HG03460 (cell line): ENCODE measurements around the gene RELN.

Source experiments
- ATAC-seq: cut with Tn5 transposase; IDR thresholded peaks from one replicate; pipeline ENCODE4 v1.9.1; 2021; ENCODE audit not compliant: unreplicated experiment

RELN gene

DNA sequence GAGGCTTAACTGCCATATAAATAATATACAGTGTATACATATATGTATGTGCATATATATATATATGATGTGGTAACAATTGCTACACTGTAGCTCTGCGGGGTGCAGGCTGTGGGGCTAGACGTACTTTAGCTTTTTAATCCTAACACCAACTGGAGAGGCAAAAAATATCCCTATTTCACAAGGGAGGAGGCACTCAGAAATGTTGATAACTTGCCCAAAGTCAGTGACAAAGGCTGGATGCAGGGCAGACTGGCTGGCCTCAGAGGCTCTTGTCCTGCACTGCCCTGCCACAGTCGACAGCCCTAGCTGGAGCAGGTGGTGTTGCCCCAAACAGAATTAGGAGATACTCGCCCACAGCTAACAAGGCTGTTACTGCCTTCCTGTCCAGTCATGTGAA is 1.5 kb upstream of the RELN start:
- no peak for ATAC-seq

DNA sequence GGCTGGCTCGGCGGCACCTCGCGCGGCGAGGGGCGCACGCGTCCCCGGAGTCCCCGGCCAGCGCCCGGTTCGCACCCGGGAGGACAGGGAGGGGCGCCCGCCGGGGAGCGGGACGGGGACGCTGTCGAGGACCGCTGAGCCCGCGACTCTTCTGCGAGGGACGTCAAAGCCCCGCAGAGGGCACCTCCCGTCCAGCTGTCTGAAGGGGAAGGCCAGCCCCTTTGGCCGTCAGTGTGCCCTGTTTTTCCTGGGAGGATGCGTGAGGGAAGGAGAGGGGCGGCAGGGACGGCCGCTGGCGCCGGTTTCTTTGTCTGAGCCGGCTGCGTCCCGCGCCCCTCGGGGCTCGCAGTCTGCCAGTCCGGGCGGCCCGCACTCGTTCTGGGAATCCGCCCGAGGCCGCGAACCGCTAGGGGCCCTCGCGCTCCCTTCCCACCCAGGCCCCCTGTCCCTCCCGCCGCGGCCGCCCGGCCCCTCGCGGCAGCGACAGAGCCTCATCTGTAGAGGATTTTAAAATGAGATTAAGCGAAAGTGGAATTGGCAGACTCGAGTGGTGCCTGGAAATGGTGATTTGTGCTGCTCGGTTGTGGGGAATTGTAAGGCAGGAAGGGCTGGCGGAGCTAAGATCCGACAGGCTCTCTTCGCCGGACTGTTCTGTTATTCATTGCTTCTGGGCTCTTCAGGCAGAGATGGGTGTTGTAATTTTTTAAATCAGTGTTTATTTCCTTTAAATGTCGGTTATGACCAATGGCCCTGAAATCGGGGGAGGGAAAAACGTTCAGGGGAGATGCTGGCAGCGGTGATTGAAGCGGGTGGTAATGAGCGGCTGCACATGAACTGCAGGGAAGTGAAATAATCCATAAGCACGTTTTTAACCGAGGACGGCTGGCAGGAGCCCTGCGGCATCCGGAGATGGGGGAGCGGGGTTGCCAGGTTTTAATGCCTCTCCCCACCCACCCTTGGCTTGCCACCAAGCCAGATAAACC is 618 bp upstream of the RELN start:
- no peak for ATAC-seq

DNA sequence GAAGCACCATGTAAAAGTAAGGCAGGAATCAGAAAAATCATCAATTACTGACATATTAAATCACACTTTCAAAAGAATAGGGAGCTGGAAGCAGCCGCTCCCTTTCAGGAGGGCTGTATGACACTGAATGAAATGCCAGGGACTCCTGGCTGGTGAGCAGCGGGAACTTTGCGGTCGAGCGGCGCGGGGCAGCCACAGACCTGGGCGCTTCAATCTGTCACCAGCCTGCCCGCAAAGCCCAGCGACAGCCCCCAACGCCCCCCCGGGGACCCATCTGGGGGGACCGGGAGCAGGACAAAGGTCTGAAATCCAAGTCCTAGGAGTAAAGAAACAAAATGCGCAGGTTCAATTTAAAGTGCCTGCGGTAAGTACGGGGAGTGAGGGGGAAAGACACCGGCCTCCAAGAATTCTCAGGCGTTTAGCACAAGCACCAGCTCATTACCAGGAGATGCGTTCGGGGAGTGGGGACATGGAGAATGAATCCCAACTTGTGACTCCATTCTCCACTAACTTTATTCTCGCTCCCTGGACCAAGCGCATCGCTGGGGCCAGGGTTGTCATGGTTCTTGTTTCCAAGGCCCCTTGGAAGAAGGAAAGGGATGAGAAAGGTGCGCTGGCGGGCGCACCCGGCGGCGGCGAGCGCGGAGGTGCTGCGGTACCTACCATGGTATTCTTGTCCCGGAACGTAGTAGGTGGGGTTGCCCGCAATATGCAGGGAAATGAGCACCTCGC is 824 bp downstream of the RELN start:
- no peak for ATAC-seq

DNA sequence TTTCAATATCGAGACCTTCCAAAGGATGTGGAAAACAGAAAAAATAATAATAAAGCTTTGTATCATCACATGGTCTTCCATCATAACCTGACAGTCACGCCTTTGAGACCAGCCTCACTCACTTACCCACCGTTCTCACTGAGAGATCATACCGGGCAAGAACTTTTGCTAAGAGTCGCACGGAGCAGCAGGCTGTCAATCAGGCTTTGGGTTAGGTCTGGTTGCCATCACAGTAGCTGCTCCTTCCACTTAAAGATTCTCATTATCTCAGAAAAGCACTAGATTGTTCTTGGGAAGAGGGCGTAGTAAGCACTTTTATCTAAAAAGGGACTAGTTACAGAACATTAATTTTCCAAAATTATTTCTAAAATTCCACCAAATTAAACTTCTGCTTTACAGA is 2.0 kb downstream of the RELN start:
- no peak for ATAC-seq

DNA sequence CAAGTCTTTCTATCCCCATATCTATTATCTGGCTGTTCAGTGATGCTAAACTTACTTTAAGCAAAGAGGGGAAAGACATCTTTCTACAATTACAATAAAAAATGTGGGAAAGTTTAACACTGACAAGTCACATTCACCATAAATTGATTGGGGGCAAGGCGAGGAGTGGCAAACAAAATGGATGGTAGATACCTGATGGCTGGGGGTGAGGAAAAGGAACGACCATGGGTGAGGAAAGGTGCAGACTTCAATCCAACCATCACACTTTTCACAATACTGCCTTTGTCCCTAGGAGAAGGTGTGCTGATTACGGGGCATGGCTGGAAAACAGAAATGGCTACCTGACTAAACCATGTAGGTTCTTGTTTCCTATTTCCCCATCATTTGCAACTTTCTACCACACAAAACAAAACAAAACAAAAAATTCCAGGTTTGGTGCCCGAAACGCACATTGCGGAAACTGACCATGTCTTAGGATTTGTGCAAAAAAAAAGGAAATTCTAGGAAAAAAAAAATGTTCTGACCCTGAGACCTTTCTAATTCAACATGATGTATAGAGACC is 3.8 kb downstream of the RELN start:
- no peak for ATAC-seq

DNA sequence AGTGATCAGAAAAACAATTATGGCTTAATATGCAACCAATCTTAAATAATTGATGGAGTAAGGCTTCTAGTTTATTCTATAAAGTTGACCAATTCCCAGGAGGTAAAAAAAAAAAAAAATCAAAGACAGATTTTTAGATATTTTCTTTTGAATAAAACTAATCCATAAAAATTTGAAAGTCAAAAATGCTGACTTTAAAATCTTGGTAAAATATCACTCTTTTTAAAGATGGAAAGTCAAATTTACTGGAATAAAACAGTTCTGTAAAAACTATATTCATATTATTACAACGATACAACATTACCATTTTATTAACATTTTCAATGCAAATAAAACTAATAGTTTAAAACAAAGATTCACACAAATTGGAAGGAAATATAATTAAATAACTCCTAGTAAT is 5.4 kb downstream of the RELN start:
- ATAC-seq = no peak

DNA sequence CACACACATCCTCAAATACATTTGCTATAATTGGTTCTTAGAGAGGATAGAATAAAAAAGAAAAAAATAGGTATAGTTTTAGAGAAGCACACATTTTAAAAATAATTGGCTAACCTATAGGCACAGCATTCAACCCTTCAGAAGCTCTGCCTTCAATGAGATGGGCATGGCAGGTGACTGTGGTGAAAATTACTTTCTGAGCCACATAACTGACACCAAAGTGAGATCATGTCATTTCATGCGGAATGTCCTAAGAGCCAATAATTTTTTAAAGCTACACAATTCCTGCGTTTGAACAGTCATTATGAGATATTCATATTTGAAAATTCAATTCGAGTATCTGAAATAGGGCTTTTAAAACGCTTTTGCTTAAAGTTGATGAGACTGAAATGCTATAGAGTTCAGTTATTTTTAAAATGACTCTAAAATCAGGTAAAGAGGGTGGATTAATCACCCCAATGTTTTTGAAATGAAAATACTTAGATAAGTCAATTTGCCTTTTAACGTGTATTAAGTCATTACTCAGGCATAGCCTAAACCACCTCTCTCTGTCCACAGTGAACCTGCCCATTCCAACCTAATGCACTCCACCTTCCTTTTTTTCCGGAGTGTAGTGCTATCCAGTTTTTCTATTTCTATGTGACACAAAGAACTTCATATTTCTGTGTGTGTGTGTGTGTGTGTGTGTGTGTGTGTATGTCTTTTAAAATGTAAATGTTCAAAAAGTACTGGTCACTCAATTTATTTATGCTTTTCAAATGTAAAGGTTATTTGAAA is 6.1 kb downstream of the RELN start:
- ATAC-seq = no peak

DNA sequence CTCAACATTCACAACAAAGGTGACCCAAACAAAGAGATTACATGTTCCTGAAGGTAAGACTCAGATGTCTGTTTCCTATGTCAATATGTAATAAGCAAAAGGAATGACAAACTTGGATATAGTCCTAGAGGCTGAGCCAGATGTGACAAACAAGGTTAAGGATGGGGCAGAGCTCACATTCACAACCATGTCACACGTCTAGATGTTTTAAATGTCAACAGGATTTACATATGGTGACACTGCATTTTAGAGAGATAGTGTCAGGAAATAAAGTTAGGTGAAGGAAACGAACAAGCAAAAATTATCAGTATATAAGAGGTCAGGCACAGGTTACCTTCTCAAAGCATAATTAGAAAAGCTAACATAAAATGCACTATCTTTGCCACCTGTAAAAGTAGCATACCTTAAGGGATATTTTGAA is 8.4 kb downstream of the RELN start:
- ATAC-seq = no peak

DNA sequence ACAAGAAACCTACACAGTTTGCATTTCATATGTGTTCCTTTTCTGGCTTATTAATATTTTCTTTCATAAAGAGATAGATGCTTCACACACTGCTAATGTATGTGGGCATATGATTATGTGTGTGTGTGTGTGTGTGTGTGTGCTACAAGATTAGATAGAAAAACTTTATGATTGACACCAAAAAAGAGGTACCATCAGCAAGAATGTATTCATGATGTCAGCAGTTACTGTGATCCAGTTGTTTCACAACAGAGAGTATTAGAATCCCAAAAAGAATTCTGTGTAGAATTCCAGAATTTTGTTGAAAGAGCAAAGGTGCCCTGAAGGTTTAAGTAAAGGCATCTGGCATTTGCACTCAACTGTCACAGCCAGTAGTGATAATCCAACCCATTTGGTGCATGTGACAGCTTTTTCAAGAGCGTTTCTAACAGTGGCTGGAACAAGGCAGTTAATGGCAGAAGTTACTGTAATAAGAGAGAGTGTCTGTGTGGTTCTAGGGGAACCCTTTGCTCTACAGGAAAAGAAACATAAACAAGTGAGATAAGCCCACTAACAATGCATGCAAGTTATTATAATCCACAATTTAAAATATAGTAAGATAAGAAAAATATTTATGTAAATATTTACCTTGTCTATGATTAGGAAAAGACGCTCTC is 16.6 kb downstream of the RELN start:
- no peak for ATAC-seq

DNA sequence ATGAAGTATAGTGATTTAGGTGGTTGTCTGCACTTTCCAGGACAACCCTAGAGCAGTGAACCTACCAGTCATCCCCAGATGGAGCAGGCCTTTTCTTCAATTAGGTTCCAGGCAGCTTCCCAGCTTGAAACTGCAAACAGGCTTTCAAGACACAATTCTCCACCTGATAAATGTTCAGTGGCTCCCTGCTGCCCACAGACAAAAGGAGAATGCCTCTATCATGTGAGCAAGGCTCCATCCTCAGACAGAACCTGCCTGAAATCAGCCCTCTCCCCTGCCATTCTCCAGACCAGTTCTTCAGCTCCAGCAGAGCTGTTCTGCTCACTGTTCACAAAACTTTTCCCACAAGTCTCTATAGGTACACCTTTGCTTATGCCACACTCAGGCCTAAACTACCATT is 22.1 kb downstream of the RELN start:
- ATAC-seq = no peak

DNA sequence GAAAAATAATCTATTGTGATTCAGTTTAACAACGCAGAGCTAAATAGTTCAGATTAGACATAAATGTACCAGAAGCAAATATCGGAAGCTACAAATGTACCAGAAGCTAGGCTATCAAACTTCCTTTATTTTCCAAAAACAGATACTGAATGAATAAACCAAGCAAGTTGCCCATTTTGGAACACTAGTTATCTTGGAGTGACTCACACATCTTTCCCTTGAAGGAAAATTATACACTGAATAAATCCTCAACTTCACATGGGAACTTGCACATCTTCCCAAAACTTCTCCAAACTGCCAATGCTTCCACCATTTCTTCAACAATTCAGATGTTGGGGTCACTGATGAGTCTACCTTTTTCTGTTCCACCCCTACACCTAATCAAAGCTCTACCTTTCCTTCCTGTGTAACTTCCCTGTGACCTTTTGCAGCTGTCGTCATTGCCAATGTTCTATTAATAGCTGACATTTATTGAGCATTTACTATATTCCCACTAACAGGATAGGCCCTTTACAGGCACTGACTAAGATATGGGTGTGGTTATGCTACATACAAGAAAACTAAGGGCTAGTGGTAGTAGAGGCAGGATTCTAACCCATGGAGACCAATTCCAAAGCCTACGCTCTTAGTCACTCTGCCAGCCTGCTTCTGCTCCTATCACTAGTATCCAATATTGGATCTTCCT is 22.7 kb downstream of the RELN start:
- ATAC-seq = no peak

DNA sequence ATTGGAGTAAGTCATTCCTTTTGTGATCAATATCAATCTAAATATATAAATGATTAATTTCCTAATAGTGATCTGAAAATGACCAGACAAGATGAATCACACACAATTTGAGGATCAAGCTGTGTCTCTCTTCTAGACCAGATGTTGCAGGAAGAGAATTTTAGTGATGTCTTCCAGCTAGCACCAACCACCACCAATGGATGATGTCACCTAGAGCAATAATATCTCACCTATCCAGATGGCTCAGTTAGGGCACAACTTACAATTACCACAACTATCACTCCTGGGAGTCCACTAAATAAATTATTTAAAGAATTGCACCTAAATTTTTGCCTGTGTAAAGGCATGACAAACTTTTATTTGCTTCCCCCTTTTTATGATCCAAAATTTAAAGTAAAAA is 25.2 kb downstream of the RELN start:
- no peak for ATAC-seq

DNA sequence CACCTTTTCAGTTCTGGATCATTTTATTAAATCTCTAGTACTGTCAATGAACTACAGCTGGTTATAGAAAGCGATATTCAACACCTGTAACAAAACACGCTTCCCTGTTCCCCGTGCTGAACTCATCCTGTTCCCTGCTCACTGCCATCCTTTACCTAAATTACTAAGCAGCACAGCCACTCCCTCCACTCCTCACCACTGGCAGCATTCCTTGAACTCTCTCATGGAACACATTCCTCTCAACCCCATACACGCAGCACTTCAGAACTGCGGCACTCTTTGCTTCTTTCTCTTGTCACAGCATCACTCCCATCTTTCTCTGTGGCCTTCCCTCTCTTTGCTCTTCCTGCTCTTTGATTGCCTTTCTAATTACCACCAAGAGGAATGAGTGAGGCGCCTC is 27.4 kb downstream of the RELN start:
- no peak for ATAC-seq

DNA sequence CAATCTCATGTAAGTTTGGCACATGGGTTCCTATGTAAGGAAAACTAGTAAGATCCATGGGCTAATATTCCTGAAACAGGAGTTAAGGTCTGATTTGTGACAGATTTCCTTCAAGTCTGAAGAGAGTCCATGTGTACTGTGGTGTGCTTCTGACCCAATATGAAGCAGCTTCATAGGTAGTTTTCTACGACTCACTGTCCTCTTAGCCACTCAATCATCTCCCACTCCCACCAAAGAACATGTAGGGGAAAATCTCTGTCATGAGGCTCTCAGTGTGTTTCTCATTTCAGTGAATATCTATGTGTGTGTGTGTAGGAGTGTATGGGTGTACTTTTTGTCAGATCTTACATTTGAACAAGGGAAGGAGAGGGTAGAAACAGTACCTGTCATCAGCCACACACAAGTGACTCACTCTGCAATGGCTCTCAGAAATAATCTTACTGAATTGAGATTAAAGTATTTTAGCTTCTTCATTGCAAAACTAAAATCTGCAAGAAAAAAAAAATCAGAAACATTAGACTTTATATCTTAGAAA is 31.1 kb downstream of the RELN start:
- ATAC-seq = no peak

DNA sequence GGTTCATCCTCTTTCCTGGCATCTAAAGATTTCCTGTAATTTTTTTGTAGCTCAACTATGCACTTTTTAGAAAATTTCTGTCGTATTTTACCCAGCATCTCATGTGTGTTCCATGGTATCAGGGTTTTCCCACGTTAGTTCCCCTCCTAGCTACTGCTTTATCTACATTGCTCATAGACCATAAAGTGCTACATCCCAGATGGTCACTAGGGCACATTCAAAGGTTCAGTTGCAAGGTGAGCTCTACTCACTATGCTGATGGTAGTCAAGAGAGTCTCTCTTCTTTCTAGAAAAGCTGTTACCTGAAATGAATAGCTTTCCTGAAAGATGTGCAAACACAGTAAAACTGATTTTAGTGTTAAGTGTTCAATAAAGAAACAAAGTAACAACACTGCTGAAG is 33.5 kb downstream of the RELN start:
- no peak for ATAC-seq

DNA sequence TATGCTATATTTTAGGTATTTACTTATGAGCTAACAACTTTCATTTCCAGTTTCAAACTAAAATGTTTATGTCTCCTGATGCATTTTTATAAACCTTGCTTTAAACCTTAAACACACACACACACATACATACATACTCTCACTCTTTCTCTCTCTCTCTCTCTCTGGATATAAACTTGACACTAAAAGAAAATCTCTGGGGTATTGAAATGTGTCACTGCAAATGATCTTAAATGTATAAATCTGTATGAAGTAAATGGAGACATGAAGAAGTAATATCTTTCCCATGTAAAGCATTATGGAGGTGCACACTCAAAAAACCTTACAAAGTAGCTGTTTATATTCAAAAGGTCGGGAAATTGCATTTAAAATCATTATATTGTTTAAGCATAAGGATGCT is 37.0 kb downstream of the RELN start:
- ATAC-seq = no peak

DNA sequence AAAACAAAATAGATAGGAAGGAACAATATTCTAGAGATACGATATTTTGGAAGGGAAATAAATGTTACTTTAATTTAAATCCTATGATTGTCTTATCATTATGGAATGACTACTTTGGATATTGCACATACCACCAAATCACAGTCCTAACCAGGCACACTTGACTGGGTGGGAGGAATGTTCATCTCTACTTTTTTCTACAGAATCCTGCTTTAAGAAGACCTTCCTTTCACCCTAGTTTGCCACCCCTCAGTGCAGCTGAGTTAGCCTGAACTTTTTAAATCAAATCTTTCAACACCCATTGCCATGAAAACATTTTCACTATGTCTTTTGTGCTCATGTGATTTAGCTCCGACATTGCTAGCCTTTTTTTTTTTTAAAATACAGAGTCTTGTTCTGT is 38.1 kb downstream of the RELN start:
- ATAC-seq = no peak

DNA sequence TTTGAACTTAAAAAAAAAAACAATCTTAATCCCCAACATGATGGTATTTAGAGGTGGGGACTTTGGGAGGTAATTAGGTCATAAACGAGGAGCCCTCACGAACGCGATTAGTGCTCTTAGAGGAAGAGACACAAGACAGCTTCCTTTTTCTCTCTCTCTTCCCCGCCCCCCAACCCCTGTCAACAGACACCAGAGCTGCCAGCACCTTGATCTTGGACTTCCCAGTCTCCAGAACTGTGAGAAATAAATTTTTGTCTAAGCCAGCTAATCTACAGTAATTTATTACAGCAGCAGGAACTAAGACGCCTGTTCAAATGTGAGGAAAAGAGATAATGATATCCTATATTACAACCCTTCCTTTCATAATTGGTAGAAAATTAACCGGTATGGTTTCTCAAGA is 40.1 kb downstream of the RELN start:
- ATAC-seq = no peak

DNA sequence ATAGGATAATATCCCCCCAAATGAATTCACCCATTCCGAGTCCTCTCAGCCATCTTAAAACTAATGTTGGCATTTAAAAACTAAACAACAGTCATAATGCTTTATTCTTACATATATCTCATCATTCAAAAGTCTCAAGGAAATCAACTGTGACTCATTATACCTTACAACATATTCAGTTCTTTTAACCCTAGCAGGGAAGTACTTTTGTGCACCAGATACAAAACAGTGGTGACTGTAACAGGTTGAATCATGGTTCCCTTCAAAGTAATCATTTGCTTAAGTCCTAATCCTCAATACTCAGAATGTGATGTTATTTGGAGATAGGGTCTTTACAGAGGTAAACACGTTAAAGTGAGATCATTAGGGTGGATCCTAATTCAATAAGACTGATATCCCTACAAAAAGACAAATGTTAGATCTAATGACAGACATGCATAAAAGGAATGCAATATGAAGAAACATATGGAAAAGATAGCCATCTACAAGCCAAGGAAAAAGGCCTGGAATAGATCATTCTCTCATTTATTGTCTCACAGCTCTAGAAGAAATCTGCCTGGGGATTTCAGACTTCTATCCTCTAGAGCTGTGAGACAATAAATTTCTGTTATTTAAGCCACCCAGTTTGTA is 42.3 kb downstream of the RELN start:
- no peak for ATAC-seq
